Stomach smooth muscle (tissue), 2 donors: ENCODE results near the gene PRPF40A.

ENCODE experiments used
- H3K27ac ChIP-seq: one replicate; pipeline ENCODE4 v1.7.0; 2013; ENCODE audit warnings: mild to moderate bottlenecking, low read length, inconsistent platforms
- H3K27me3 ChIP-seq, 2 donors: one replicate each; pipeline ENCODE4 v1.7.0; 2013; ENCODE audit warnings: low read length in 2 of 2; ENCODE audit not compliant: insufficient read depth in 2 of 2, control insufficient read depth in 1 of 2
- H3K36me3 ChIP-seq, 2 donors: one replicate each; pipeline ENCODE4 v1.7.0; 2013; ENCODE audit warnings: low read length in 2 of 2; ENCODE audit not compliant: control insufficient read depth in 2 of 2, insufficient read depth in 2 of 2
- H3K4me1 ChIP-seq: one replicate; pipeline ENCODE4 v1.7.0; 2013; ENCODE audit warnings: low read length; ENCODE audit not compliant: control insufficient read depth, insufficient read depth
- H3K4me3 ChIP-seq, 2 donors: one replicate each; pipeline ENCODE4 v1.7.0; 2013; ENCODE audit warnings: low read length in 2 of 2
- H3K9ac ChIP-seq, 2 donors: one replicate each; pipeline ENCODE4 v1.7.0; 2013; ENCODE audit warnings: low read length in 2 of 2, mild to moderate bottlenecking in 1 of 2
- H3K9me3 ChIP-seq, 2 donors: one replicate each; pipeline ENCODE4 v1.7.0; 2013; ENCODE audit warnings: low read length in 2 of 2; ENCODE audit not compliant: control insufficient read depth in 2 of 2
- donor health status: healthy.
- donor health status: Pancreatic carcinoma.

Gene PRPF40A

DNA sequence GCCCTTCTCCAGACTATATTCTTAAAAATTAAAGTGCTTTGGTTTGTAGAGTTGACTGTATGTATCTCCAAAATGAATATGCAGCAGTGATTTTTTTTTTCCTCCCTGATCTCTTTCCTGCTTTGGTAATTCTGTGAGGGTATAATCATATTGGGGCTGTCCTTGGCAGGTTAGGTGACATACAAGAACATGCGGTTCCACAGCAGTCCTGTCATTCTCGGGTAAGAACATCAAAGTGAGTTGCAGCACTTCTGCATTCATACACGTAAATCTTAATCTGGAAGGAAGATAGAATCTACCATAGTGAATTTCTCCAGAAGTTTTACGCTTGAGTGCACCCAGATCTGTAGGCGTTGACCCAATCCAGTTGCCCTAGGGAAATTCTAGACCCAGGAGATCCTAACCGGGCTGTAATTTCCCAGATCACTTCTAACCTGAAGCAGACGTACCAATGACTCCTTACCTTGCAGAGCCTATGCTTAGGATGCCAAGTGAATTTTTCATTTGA is 109.4 kb downstream of the PRPF40A start:
- H3K27ac ChIP-seq: no peak overlapping the region
- no peaks in the 10 kb centered on the region for H3K27me3 ChIP-seq
- no peaks in the 10 kb centered on the region for H3K9me3 ChIP-seq
- H3K36me3 ChIP-seq: peaks cover 2 to 3% of the 10 kb centered on the region in 2 donors
- peaks cover 3% of the 10 kb centered on the region for H3K4me1 ChIP-seq
- H3K4me3 ChIP-seq: no peak overlapping the region
- H3K9ac ChIP-seq: no peak overlapping the region

DNA sequence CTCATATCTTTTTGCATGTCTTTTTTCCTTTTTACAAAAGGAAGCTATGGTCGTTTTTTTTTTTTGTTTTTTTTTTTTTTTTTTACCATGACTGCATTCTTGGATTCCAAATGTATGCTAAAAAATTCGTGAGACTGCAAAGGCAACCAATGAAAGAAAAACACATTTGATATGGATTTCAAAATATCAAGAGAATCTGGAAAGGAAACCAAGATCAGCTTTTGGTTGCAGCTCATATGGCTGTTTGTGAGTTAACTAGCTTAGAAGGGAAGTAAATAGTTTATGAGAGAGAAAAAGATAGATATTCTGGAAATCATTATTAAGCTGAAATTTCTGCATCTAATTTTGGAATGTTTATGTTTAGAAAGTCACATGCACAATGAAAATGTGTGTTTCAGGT is 110.3 kb downstream of the PRPF40A start:
- Histone ChIP-seq H3K9ac (no peak overlapping the region), H3K4me3 (no peak overlapping the region), H3K27ac (no peak overlapping the region), H3K4me1 (no peaks in the 10 kb centered on the region), H3K27me3 (no peaks in the 10 kb centered on the region), H3K36me3 (peaks cover 2 to 3% of the 10 kb centered on the region in 2 donors), H3K9me3 (no peaks in the 10 kb centered on the region)

DNA sequence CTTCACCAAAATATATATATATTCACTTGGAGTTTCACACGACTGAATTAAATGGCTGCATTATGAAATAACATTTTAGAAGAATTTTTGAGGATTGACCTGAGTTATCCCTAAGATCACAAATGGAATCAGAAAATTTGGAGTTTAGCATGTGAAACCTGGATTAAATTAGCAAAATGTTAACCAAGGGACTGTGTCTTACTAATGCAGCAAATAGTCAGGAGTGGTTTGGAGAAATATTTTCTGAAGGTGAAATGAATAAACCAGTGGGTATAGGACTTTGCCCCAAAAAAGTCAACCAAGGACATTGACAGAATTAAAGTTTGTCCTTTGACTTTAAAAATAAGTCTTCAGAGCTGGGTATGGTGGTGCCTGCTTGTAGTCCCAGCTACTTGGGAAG is 111.2 kb downstream of the PRPF40A start:
- Histone ChIP-seq H3K9me3 (no peaks in the 10 kb centered on the region), H3K4me3 (no peak overlapping the region), H3K36me3 (peaks cover 2 to 3% of the 10 kb centered on the region in 2 donors), H3K4me1 (no peaks in the 10 kb centered on the region), H3K9ac (no peak overlapping the region), H3K27ac (no peak overlapping the region), H3K27me3 (no peaks in the 10 kb centered on the region)

DNA sequence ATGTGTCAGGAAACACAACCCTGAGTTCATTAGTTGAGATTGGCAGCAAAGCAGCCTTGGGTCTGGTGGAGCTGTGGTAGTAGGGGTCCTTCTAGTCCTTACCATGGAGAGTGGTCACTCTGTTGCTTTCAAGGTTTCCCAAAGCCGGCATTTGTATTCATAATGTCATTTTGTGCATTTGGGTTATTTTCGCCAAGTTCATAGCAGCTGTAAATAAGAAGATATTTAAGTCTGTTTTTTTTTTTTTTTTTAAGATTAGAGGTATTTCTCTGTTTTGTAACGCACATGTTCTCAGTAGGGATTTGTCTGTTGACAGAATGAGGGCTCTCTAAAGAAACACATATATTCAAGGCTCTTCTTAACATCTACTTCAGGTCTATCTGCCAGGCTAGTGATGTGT is 114.1 kb downstream of the PRPF40A start:
- peaks cover 3 to 4% of the 10 kb centered on the region in 2 donors for H3K36me3 ChIP-seq
- H3K4me1 ChIP-seq: no peaks in the 10 kb centered on the region
- no peaks in the 10 kb centered on the region for H3K27me3 ChIP-seq
- no peak overlapping the region for H3K9ac ChIP-seq
- no peak overlapping the region for H3K27ac ChIP-seq
- H3K9me3 ChIP-seq: no peaks in the 10 kb centered on the region
- H3K4me3 ChIP-seq: no peak overlapping the region

DNA sequence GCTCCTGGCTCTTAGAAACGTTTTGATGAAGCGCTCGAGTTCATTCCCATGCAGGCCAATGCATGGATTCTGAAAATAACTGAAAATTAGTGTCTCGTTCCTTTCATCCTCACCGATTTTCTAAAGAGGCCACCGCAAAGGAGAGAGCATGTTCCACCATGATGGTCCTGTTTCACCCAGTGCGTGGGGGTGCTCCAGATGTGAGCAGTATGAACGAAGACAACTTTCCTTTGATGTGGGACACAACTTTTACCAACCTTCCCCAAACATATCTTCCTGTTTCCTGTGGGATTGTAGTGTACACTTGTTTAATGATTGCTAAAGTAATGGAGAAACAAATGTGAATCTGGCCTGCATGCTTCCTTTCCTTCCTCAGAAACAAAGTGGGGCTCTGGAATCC is 114.5 kb downstream of the PRPF40A start:
- no peak overlapping the region for H3K9ac ChIP-seq
- H3K9me3 ChIP-seq: no peaks in the 10 kb centered on the region
- no peaks in the 10 kb centered on the region for H3K4me1 ChIP-seq
- H3K27ac ChIP-seq: no peak overlapping the region
- no peaks in the 10 kb centered on the region for H3K27me3 ChIP-seq
- H3K36me3 ChIP-seq: peaks cover 2% of the 10 kb centered on the region in 2 donors
- no peak overlapping the region for H3K4me3 ChIP-seq
